AG10803 (cell line): ENCODE measurements around the gene BOK.
"Not testable (repeated sequence)": the region's sequence is repeated elsewhere in the genome, so short reads cannot be mapped to it uniquely, and the experiment has no call there.

Experiments
- DNase-seq: peaks from one replicate; pipeline ENCODE4 v3.0.0; 2010; ENCODE audit warnings: low read depth
- H3K4me3 ChIP-seq: 2 replicates; pipeline ENCODE4 v1.5.1; 2011; ENCODE audit warnings: mild to moderate bottlenecking, low read length, control low read depth
- CTCF ChIP-seq: conservative IDR thresholded peaks from 2 replicates; pipeline ENCODE4 v1.5.1; 2011; ENCODE audit warnings: mild to moderate bottlenecking, low read length, control low read depth, inconsistent platforms

The BOK gene

GRCh38 chr2:241517297-241517696 lies 41.2 kb upstream of the BOK start:
- DNase-seq, result no peak
- no peak for TF ChIP-seq CTCF
- no peak overlapping the region for H3K4me3 ChIP-seq

- no peak for TF ChIP-seq CTCF
- no peak overlapping the region for H3K4me3 ChIP-seq
- no peak for DNase-seq
Observed at GRCh38 chr2:241519669-241520068, 38.9 kb upstream of the BOK start.

GRCh38 chr2:241522477-241522876 lies 36.1 kb upstream of the BOK start:
- no peak for TF ChIP-seq CTCF
- H3K4me3 ChIP-seq, result no peak overlapping the region
- DNase-seq, result no peak

GRCh38 chr2:241525818-241526780 lies 32.4 kb upstream of the BOK start:
- not testable (repeated sequence) for DNase-seq, H3K4me3 ChIP-seq

- no peak for DNase-seq
- no peak overlapping the region for H3K4me3 ChIP-seq
- no peak for TF ChIP-seq CTCF
Observed at GRCh38 chr2:241530571-241530970, 28.0 kb upstream of the BOK start.

- TF ChIP-seq CTCF, result no peak
- H3K4me3 ChIP-seq, result no peak overlapping the region
- no peak for DNase-seq
Observed at GRCh38 chr2:241531161-241531722, 27.3 kb upstream of the BOK start.

- no peak overlapping the region for H3K4me3 ChIP-seq
- no peak for TF ChIP-seq CTCF
- DNase-seq, result no peak
Observed at GRCh38 chr2:241532168-241532567, 26.4 kb upstream of the BOK start.
